GM21825 (cell line): ENCODE measurements around the gene WFIKKN1.

Experiments
- ATAC-seq: cut with Tn5 transposase; IDR thresholded peaks from one replicate; pipeline ENCODE4 v1.9.1; 2021; ENCODE audit warnings: mild to moderate bottlenecking, moderate library complexity; ENCODE audit not compliant: unreplicated experiment

WFIKKN1 gene

DNA sequence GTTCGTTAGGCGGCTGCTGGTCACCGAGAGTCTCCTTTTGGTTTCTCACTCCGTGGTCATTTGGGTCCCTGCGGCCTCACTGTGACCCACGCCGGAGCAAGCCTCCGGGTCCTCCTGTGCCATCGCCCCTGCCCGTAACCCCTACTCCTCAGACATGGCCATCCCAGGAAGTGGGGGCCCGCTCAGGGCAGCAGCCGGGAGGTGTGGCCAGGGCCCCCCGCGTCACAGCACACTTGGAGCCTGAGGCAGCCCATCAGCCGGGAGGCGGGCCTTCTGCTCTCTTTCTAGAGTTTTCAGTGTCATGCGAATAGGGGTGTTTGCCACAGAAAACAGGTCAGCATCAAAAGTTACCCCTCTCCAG, 7.9 kb upstream of the WFIKKN1 start:
- ATAC-seq = no peak

DNA sequence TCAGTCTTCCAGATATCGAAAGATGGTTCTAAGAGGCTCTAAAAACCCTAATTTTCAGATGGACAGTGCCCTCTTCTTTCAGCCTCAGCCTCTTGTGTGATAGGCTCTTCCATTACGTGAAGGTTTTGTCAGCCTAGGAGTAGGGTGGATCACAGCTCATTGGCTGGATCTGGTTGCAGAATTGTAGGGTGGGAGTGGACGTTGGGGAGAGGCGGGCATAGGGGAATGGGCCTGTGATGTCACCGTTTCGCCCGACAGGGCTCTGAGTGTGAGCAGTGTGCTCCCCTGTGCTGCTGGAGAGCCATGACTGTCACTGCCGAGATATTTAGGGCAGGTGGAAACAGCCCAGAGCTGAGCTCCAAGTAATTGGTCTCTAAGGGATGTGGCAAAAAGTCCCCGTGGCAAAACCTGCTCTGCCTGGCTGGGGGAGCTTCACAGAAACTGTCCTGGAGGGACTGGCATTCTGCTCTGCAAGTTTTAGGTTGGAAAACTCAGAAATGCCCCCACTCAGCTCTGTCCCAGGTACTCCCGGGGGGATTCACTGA, 6.2 kb upstream of the WFIKKN1 start:
- ATAC-seq = no peak

DNA sequence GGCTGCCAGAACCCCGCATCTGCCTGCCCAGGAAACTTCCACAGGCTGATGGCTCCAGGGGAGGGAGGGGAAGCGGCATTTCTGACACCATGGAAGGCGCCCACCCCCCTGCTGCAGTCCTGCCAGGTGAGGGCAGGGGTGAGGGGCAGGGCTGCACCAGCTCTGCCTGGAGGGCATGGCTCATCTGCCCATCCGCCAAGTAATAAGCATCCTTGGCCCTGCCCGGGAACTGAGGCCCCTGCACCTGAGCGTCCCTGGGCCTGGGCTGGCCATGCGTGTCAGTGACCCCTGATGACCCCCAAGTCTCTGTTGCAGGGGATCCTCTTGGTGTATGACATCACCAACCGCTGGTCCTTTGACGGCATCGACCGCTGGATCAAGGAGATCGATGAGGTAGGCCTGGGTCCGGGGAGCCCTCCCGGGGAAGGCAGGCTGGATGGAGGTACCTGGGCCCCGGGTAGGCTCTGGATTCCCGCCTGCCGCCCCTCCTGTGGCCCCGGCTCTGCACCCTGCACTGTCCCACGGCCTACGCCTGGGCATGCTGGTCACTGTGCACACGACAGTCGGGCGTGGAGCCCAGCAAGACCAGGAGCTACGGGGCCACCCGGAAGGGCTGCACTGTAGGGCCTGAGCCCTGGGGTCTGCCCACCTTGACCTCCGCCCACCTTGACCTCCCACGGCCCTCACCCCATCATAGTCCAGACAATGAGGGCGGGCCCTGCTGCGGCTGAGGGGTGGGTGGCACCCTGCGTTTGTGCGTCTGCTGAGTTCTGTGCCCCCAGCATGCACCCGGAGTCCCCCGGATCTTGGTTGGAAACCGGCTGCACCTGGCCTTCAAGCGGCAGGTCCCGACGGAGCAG, 5.4 kb upstream of the WFIKKN1 start:
- no peak for ATAC-seq

DNA sequence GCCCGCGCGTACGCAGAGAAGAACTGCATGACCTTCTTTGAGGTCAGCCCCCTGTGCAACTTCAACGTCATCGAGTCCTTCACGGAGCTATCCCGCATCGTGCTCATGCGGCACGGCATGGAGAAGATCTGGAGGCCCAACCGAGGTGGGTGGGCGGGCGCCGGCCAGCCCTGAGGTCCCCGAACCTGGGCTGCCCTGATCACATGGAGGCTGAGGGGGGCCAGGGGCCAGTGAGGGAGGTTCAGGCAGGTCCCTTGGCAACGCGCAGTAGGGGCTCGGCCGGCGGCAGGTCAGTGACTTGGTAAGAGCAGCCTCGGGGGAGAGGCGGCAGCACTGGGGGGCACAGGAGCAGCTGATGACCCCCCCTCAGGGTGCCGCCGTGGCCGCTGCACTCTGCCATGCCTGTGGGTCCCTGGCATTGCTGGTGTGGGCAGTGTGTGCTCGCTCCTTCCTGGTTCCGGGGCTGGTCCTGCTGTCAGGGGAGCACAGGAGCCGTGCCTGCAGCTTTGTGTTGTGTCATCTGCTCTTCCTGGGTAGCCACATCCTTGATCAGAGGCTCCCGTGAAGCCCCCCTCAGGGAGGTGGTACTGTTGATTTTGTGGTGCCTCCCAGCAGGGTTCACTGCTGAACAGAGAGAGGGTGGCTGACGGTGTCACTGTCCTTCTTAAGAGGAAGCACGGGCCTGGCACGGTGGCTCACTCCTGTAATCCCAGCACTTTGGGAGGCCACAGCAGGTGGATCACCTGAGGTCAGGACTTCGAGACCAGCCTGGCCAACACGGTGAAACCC, 4.6 kb upstream of the WFIKKN1 start:
- no peak for ATAC-seq

DNA sequence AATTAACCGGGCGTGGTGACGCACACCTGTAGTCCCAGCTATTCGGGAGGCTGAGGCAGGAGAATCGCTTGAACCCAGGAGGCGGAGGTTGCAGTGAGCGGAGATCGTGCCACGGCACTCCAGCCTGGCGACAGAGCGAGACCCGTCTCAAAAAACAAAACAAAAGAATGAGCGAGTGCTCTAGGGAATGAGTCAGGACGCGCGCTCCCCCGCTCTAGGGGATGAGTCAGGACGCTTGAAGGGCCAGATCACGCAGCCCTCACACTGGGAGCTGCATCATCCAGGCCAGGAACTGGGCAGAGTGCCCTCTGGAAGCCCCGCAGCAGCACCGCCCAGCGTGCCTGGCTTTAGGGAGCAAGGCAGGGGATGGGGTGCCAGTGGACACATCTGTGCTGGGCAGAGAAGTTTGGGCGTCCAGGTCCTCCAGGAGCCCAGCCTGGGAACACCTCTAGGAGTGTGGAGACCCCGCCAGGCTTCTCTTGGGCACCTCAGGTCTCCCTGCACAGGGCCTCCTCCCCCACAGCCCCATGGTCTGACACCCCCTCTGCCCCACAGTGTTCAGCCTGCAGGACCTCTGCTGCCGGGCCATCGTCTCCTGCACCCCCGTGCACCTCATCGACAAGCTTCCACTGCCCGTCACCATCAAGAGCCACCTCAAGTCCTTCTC, 3.9 kb upstream of the WFIKKN1 start:
- no peak for ATAC-seq

DNA sequence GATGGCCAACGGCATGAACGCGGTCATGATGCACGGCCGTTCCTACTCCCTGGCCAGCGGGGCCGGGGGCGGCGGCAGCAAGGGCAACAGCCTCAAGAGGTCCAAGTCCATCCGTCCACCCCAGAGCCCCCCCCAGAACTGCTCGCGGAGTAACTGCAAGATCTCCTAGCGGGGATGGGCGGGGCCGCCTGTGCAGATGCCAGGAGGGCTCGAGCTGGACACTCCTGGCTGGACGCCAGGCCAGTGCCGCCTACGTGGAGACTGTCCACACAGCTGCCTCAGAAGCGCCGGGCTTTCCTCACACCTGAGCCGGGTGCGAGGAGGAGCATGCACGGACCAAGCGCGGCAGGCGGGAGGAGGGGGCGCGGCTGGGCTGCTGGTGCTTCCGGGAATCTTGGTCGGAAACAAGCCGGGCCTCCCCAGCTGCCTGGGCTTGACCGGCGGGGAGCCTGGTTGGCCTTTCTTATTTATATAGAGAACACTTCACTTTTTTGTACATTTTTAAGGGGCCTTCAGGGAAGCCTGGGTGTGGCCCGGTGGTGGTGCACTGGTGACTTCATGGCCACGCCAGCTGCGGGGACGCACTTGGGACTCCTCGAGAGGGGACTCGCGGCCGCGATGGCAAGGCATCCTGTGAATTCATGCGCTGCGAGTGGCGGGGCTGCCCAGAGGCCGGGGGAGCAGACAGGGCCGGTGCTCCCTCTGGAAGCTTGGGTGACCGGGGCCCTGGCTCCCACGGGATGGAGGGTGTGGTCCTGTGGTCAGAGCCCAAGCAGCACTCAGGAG, 3.1 kb upstream of the WFIKKN1 start:
- no peak for ATAC-seq

DNA sequence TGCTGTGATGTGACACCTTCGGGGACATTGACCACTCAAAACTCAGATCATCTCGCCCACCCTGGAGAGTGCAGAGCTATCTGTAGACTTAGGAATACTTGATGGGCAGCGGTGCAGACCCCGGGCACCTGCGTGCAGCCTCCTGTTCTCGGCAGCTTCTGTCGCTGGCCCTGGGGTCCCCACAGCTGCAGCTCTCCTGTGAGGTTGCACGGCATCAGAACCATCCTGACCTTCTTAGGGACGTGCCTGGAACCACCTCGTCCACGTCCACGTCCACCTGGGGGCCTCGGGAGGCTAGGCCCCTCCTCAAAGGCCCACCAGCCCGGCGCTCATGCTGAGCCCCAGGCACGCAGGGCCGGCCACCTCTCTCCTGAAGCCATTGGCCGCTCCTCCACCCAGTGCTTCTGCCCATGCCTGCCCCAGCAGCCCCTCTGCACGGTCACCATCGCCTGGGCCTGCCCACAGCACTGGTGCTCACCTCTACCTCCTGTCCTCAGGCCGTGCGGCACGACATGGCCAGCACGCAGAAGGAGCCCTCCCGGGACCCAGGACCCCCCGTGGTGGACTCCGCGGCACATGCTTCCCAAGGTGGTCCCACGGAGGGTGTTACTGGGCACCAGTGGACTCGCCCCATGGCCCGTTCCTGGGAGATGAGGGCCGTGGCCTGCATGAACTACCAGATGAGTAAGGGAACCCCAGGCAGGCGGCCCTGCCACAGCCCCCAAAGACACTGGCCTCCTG, 2.3 kb upstream of the WFIKKN1 start:
- ATAC-seq = no peak

DNA sequence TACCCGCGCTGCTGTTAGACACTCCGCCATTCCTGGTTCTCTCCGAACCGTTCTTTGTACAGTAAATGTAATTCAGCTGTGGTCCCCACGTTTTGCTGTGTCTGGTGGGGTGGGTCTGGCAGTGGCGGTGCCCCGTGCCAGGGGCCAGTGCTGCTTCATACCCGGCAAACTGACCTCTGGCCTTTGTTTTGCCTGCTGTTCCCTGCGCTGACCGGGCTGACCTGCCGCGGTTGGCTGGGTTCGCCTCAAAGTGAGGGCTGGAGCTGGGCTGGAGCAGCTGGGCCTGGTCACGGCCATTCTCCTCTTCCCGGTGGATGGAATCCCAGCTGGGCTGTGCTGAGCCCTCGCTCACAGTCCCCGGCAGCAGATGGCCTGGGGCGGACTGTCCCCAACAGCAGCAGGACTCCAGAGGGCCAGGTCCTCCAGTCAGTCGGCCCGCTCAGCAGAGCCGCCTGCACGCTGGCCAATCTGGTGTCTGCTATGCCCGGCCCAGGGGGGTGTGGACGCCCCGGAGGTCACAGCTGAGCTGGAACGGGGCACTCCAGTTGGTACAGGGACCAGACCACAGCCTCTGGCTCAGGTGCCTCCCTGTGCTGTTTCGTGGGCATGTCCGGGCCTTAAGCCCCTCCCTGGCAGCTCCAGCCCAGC, 1.5 kb upstream of the WFIKKN1 start:
- no peak for ATAC-seq

DNA sequence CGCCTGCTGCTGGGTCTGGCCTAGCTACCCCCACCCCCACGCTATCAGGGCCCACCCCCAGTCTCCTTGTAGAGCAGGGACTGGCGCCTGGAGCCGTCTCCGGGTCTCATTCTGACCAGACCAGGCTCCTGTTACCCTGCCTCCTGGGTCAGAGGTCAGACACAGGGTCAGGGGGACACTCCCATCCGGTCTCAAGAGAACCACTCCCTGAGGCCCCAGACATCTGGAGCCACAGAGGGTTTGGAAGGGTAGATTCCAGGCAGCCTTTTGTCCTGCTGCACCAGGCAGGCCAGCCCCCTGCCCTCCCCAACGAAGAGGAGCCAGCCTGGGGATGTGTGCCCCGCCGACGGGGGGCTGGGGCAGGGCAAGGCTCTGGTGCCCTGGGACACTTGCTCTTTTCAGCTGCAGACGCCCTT, 944 bp upstream of the WFIKKN1 start:
- no peak for ATAC-seq

DNA sequence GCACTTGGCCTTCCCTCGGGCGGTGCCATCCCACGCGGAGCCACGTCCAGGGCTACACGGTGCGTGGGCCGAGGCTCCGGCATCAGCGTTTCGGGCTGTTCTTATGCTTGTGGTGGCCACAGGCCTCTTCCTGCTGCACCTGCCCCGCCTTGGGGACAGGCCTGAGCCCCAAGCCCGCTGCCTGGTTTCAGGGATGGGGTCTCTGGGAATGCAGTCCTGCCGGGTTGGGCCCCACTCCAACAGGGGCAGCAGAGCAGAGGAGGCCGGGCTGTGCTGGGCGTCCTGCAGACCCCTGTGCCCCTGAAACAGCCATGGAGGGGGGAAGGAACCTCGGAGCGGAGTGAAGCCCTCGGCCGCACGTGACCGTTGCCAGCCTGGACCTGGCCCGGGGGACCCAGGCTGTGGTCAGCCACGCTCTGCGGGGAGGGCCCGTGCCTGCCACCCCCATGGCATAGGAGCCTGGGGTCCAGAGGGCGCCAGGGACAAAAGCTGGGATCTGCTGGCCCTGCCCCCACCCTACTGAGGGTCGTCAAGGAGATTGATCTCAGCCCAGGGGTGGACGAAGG, 453 bp upstream of the WFIKKN1 start:
- no peak for ATAC-seq

DNA sequence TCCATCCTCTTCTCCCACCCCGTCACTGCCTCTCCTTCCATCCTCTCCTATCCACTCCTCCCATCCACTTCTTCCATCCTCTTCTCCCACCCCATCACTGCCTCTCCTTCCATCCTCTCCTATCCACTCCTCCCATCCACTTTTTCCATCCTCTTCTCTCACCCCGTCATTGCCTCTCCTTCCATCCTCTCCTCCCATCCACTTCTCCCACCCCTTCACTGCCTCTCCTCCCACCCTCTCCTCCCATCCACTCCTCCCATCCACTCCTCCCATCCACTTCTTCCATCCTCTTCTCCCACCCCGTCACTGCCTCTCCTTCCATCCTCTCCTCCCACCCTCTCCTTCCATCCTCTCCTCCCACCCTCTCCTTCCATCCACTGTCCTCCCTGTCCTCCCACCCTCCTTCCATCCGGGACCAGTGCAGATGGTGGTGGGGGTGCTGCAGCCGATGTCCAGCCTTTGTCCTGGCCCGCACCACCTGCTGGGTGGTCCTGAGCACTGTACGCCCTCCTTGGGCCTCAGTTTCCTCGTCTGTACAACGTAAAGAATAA, 1.1 kb downstream of the WFIKKN1 start:
- ATAC-seq = no peak

DNA sequence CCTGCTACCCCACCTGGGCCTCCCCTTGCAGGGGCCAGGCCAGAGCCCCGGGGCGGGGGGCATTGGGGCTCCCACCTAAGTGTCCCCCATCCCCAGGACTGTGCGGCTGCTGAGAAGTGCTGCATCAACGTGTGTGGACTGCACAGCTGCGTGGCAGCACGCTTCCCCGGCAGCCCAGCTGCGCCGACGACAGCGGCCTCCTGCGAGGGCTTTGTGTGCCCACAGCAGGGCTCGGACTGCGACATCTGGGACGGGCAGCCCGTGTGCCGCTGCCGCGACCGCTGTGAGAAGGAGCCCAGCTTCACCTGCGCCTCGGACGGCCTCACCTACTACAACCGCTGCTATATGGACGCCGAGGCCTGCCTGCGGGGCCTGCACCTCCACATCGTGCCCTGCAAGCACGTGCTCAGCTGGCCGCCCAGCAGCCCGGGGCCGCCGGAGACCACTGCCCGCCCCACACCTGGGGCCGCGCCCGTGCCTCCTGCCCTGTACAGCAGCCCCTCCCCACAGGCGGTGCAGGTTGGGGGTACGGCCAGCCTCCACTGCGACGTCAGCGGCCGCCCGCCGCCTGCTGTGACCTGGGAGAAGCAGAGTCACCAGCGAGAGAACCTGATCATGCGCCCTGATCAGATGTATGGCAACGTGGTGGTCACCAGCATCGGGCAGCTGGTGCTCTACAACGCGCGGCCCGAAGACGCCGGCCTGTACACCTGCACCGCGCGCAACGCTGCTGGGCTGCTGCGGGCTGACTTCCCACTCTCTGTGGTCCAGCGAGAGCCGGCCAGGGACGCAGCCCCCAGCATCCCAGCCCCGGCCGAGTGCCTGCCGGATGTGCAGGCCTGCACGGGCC, 1.9 kb downstream of the WFIKKN1 start:
- ATAC-seq = no peak

DNA sequence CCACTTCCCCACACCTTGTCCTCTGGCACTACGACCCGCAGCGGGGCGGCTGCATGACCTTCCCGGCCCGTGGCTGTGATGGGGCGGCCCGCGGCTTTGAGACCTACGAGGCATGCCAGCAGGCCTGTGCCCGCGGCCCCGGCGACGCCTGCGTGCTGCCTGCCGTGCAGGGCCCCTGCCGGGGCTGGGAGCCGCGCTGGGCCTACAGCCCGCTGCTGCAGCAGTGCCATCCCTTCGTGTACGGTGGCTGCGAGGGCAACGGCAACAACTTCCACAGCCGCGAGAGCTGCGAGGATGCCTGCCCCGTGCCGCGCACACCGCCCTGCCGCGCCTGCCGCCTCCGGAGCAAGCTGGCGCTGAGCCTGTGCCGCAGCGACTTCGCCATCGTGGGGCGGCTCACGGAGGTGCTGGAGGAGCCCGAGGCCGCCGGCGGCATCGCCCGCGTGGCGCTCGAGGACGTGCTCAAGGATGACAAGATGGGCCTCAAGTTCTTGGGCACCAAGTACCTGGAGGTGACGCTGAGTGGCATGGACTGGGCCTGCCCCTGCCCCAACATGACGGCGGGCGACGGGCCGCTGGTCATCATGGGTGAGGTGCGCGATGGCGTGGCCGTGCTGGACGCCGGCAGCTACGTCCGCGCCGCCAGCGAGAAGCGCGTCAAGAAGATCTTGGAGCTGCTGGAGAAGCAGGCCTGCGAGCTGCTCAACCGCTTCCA, 2.7 kb downstream of the WFIKKN1 start:
- no peak for ATAC-seq

DNA sequence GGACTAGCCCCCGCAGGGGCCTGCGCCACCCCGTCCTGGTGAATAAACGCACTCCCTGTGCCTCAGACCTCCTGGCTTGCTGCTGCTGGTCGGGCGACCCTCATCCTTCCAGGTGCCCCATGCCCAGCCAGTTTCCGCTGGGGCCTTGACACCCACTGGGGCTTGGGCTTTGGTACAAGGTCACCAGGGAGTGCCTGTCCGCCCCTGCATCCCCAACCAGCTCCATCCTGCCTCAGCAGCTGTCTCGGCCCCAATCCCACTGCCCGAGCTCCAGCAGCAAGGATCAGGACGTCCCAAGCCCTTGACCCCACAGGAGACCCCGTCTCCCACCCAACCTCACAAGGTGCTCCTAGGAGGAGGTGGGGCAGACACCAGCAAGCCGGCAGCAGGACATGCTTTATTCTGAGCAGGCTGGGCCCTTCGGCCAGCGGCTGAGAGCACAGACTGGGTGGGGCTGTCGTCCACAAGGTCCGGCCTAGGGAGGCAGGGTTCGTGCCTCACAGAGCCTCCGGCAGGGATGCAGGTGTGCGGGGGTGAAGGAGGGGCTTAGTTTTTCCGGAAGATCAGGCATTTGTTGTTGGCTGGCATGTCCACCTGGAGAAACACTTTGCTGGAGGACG, 3.4 kb downstream of the WFIKKN1 start:
- no peak for ATAC-seq

DNA sequence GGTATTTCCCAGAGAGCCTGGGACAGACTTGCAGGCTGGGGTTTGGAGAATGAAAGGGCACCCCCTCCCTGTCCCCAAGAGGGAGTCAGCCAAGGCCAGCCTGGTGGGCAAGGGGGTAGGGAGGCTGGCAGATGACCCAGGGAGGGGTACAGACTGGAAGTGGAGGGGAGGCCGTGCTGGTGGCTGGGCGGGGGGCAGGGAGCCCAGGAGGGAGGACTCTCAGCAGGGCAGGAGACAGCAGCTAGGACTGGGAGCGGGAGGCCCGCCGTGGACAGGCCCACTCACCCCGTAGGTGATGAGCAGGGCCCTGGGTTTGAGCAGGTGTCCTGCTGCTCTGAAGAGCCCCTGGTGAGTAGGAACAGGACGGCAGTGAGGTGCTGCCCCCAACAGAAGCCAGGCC, 4.2 kb downstream of the WFIKKN1 start:
- no peak for ATAC-seq

DNA sequence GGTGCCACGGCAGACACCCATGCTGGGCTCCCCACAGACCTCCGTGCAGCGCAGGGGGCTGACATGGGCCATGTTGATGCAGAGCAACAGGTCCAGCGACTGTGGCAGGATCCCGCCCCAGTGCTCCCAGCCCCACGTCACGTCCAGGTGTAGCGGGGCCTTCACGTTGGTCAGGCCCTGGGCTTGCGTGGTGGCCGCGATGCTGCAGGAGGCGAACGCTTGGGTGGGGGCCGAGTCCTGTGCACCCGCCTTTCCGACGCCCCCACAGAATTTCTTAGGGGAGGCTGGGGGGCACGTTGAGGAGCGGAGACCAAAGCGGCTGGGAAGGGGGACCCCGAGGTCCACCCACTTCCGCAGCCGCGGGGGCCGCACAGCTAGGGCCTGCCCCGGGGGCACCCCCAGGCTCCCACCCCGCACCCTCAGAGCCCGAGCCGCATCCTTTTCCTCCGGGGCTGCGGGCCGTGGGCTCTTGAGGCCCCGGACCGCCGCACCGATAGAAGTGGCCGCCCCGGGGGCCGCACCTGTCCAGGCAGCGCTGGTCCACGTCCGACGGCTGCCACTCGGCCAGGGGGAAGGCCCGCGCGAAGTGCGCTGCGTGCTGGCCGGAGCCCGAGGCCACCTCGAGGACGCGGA, 4.9 kb downstream of the WFIKKN1 start:
- ATAC-seq = peak; percentile 10
